NCI-H1694 (cell line): Measurements from ENCODE around the gene KHDRBS1.
"Not testable (repeated sequence)": the region's sequence is repeated elsewhere in the genome, so short reads cannot be mapped to it uniquely, and the experiment has no call there.

Experiments used
- DNase-seq: peaks from one replicate; lab custom pipeline; 2025; lab: John Stamatoyannopoulos, UW

KHDRBS1 gene

DNA sequence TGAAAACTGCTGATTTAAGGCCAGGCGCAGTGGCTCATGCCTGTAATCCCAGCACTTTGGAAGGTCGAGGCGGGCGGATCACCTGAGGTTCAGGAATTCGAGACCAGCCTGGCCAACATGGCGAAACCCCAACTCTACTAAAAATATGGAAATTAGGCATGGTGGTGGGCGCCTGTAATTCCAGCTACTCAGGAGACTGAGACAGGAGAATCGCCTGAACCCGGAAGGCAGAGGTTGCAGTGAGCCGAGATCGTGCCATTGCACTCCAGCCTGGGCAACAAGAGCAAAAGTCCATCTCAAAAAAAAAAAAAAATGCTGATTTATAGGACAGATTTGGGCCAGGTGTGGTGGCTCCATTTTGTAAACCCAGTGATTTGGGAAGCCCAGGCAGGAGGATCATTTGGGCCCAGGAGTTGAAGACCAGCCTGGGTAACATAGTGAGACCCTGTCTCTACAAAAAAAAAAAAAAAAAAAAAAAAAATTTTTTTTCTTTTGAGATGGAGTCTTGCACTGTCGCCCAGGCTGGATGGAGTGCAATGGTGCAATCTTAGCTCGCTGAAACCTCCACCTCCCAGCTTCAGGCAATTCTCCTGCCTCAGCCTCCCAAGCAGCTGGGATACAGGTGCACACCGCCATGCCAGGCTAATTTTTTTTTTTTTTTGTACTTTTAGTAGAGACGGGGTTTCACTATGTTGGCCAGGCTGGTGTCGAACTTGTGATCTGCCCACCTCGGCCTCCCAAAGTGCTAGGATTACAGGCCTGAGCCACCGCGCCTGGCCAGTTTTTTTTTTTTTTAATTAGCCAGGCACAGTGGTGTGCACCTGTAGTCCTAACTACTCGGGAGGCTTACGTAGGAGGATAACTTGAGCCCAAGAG, 52.2 kb downstream of the KHDRBS1 start:
- not testable (repeated sequence) for DNase-seq

DNA sequence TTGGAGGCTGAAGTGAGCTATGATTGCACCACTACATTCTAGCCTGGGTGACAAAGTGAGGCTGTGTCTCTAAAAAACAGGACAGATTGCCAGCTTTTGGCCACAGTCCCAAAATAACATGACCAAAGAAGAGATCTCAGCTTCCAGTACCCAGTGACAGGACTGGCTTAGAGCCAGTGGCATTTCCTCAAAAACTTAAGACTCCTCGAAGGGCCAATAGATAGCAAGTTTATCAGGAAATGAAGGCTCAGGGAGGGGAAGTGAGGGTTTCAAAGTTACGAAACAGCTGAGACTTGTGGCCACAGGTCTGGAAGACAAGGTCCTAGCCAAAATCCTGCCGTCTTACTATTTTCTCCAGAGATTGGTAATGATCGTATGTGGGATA, 52.8 kb downstream of the KHDRBS1 start:
- no peak for DNase-seq

DNA sequence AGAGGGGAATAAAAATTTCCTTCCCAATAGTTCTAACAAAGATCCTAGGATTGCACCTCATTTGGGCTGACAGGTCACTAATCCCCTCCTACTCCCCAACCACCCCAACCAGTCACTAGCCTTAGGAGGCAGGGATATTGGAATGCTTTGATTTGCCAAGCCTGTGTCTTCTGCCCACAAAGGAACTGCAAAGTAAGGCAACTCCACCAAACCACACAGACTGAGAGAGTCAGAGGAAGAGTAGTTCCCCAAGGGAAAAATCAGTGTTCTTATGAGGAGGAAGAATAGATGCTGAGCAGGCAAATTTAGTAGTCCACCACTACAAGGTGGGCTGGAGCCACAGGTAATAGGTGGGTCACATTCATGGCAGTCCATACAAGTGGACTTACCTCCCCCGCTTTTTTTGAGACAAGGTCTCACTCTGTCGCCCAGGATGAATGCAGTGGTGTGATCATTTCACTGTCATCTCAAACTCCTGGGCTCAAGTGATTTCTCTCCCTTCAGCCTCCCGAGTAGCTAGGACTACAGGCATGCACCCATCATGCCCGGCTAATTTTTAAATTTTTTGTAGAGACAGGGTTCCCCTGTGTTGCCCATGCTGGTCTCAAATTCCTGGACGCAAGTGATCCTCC, 55.4 kb downstream of the KHDRBS1 start:
- DNase-seq: no peak

DNA sequence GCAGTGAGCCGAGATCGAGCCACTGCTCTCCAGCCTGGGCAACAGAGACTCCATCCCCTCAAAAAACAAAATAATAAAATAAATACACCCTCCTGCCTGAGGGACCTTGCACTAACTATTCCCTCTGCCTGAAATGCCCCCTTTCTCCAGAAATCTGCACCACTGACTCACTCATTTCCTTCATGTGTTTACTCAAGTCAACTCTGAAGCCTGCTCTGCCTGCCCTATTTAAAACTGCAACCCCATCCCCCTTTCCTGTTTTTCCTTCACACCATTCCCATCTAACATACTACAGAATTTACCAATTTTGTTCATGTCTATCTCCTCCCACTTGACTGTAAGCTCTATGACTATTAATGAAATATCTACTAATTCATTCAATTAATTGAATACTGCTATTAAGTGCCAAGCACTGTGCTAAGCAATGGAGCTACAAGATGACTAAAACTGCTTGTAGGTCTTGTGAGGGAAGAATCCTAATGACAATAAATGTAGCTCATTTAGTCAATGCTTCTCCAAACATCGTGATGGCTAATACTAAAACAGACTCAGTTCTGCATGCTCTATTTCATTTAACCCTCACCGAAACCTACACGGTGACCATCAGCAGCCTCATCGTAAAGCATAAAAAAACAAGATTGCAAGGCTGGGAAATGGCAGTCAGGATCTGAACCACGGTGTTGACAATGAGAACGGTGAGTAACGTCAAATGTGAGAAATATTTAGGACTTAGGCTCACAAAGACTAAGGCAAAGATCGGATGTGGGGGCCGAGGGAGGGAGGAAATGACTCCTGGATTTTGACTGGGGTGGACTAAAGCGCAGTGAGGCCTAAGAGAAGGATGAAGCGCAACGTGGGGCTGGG, 58.3 kb downstream of the KHDRBS1 start:
- DNase-seq: no peak

DNA sequence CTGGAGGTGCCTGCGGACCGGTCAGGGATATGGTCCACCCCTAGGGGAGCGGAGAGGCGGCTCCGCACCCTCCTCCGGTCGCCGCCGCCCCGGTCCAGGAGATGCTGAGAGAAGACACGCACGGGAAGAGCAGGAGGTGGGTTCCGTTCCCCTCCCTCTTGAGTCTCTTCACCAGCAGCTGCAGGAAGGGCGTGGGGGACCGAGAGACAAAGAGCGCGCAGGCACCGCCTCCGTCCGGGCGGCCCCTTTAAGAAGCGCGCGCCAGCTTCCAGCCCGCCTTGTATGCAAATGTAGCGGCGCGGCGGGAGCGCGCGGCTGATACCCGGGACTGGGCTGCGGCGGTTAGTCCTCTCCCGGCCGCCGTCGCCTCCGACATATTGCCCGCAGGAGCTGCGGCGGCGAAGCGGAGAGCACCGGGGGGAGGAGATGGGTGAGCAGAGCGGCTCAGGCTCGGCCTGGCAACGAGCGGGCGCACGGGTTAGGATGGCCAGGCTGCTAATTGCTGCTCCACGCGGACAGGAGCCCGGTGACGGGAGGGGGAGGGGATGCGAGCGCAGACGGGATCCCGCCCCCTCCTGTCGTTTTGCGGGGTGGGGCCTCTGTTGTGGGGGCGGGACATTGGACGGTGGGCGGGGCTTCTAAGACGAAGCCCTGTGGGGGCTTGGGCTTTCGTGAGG, 59.1 kb downstream of the KHDRBS1 start, which contains the start of gene TMEM39B:
Gene TMEM39B (plus strand): TSS at position 318 of the 677 bp plus-strand sequence. CDS start 109 bp downstream, at position 427.
- DNase-seq: peak; percentile 86

DNA sequence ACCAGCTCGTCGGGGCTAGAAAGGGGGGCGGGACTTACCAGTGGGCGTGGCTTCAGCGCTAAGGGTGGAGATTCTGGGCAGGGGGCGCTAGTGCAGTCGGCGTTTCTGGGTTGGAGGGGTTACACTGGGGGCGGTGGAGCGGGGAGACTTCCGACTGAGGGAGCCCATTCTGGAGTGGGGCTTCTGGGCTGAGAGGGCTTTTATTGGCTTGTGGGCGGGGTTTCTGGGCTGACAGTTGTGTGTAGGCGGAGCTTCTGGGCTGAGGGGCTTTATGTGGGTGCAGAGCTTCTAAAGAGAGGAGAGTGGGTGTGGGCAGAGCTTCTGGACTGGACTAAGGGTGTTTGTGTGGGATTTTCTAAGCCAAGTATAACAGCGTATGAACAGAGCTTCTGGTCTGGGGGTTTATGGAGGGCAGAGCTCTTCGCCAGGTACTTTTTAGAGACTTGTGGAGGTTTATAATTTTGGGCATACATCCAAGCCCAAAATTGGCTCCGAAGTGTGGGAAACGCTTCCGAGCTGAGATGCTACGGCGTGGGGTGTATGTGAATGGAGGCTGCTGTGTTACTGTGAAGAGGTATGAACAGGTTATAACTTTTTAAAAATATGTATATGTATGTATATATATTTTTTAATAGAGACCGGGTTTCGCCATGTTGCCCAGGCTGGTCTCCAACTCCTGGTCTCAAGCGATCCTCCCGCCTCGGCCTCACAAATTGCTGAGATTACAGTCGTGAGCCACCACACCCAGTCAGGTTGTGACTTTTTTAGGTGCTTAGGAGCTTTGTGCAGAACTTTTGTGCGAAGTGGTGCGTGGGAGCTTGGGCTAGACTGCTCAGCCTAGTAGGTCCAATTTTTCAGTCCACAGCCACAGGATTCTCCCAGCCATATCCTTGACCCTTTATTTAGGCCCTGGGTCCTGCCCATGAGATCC, 59.9 kb downstream of the KHDRBS1 start:
- peak; percentile 71 for DNase-seq

DNA sequence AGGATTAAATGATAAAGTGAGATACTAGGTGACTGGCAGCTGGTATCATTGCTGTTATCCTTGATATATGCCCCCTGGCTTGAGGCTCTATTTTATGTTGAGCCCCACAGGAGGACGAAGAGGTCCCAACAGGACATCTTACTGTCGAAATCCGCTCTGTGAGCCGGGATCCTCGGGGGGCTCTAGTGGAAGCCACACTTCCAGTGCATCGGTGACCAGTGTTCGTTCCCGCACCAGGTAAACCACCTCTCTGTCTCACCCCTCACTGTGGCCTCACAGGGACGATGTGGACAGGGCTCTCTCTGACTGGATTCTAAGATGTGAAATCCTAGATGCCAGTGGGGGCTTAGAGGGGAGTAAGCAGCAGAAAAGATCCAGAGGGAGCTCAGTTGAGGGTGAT, 61.2 kb downstream of the KHDRBS1 start:
- no peak for DNase-seq

DNA sequence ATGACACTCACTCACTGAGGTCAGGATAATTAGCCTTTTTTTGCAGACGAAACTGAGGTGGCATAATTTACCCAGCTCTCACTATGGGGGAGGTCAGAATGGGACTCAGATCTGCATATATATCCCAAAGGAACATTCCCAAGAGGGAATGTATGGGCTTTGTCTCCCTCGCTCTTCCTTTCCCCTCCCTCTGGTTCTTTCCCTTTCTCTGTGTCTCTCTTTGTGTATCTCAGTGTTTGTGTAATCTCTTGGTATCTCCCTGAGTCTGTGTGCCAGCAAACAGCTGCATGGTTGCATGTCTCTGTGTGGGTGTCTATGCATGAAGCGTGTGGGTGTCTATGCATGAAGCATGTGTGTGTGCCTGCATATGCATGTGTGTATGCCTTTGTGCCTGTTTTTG, 63.8 kb downstream of the KHDRBS1 start:
- no peak for DNase-seq

DNA sequence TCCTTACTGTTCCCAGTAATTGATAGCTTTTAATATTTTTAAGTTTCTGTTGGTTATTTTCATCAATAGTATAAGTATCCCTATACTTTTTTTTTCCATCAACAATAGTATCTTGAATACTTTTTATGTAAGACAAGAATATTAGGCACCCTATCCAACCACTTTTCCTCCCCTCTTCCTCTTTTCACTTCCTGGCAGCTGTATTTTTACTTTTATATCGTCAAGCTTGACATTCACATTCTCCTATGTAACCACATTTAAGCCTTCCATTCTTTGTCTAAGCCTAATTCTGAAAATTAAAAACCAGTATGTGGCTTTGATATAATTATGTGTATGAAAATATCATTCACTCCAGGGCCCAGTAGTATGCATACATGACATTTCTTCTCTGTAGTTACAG, 68.4 kb downstream of the KHDRBS1 start:
- DNase-seq: no peak

DNA sequence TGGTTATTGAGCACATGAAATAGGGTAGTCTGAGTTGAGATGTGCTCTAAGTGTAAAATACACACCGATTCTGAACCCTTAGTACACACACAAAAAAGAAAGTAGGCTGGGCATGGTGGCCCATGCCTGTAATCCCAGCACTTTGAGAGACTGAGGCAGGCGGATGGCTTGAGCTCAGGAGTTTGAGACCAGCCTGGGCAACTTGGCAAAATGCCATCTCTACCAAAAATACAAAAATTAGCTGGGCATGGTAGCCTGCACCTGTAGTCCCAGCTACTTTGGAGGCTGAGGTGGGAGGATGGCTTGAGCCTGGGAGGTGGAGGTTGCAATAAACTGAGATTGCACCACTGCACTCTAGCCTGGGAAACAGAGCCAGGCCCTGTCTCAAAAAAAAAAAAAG, 72.7 kb downstream of the KHDRBS1 start:
- DNase-seq: not testable (repeated sequence)

DNA sequence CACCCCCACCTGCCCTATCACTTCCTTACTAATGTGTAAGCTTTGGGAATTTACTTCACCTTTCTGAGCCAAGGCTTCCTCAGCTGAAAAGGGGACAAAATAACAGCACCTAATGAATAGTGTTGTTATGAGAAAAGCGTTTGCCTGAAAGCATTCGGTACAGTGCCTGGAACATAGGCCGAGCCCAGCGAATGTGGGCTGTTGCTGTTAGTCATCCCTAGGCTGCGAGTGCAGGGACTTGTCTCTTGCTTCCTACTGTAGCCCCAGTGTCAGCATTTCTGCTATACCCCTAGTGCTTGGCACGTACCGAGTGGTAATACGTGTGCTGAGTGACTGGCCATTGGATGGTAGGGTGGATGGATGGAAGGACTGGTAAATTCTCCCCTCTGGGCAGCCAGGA, 77.5 kb downstream of the KHDRBS1 start:
- DNase-seq: no peak

DNA sequence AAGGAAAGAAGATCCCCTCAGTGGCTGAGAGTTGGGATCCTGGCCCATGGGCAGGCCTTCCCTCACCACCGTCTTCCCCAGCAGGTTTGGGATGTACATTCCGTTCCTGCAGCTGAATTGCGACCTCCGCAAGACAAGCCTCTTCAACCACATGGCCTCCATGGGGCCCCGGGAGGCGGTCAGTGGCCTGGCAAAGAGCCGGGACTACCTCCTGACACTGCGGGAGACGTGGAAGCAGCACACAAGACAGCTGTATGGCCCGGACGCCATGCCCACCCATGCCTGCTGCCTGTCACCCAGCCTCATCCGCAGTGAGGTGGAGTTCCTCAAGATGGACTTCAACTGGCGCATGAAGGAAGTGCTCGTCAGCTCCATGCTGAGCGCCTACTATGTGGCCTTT, 77.9 kb downstream of the KHDRBS1 start:
- DNase-seq: no peak
